ENCODE data around the gene SF3B3. TPM values are rescaled to one million over a fixed set of nuclear protein-coding genes. Genes with fewer than 3 reads are reported as not detected.
A peak's percentile ranks its signal among the peaks of the same experiment; 100 is the strongest.

The SF3B3 gene
- total RNA-seq, 1 donor from 2014 or later = 182 TPM

DNA sequence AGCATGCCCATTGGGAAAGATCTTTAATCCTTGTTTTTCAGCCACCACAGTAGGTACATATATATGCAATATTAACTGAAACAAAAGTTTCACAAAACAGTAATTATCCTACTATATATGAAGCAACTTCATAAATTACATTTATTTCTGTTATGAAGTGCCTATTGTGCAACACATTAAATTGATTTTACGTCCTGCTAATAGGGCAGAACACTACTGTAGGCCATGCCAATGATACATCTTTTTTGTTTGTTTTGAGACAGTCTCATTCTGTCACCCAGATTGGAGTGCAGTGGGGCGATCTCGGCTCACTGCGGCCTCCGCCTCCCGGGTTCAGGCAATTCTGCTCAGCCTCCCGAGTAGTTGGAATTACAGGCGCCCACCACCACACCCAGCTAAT, 29.1 kb downstream of the SF3B3 start:
- Mint-ChIP-seq H3K27me3 (ENCODE audit: low read depth) (no peaks in the 10 kb centered on the region), H3K4me1 (ENCODE audit: low read depth) (peaks cover 40% of the 10 kb centered on the region), H3K36me3 (ENCODE audit: low read depth) (peaks cover 64% of the 10 kb centered on the region), H3K27ac (ENCODE audit: unreplicated experiment) (no peak overlapping the region), H3K4me3 (ENCODE audit: unreplicated experiment) (no peak overlapping the region), H3K9me3 (ENCODE audit: low read depth) (no peaks in the 10 kb centered on the region)
- no peak for DNase-seq (ENCODE audit: low spot score)
- TF ChIP-seq, protein P1, sequence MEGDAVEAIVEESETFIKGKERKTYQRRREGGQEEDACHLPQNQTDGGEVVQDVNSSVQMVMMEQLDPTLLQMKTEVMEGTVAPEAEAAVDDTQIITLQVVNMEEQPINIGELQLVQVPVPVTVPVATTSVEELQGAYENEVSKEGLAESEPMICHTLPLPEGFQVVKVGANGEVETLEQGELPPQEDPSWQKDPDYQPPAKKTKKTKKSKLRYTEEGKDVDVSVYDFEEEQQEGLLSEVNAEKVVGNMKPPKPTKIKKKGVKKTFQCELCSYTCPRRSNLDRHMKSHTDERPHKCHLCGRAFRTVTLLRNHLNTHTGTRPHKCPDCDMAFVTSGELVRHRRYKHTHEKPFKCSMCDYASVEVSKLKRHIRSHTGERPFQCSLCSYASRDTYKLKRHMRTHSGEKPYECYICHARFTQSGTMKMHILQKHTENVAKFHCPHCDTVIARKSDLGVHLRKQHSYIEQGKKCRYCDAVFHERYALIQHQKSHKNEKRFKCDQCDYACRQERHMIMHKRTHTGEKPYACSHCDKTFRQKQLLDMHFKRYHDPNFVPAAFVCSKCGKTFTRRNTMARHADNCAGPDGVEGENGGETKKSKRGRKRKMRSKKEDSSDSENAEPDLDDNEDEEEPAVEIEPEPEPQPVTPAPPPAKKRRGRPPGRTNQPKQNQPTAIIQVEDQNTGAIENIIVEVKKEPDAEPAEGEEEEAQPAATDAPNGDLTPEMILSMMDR (IDR thresholded peaks at IDR 0.05) = no peak

DNA sequence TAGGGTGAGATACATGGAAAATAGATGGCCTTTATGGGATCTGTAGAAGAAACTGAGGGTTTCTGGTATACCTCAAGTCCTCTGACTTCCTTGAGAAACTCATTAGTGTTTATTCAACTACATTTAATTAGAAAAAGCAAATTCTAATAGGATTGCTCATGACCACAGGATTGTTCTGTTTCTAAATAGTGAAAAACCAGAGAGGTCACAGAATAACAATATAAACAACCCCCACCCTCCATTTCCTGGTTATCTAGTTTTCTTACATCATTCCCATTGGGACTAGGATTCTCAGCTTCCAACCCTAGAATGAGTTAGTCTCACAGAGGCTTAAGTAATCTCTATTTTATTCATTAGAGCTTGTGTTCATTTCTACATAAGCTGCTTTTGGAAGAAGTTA, 30.0 kb downstream of the SF3B3 start:
- H3K9me3 Mint-ChIP-seq (ENCODE audit: low read depth) = no peaks in the 10 kb centered on the region
- no peak for DNase-seq (ENCODE audit: low spot score)
- TF ChIP-seq, protein P1 (IDR thresholded peaks at IDR 0.05) = no peak
- H3K27me3 Mint-ChIP-seq (ENCODE audit: low read depth) = no peaks in the 10 kb centered on the region
- H3K4me3 Mint-ChIP-seq (ENCODE audit: unreplicated experiment) = no peak overlapping the region
- peaks cover 59% of the 10 kb centered on the region for H3K36me3 Mint-ChIP-seq (ENCODE audit: low read depth)
- H3K4me1 Mint-ChIP-seq (ENCODE audit: low read depth) = peaks cover 38% of the 10 kb centered on the region
- peak overlapping the region; percentile 82 for H3K27ac Mint-ChIP-seq (ENCODE audit: unreplicated experiment)

DNA sequence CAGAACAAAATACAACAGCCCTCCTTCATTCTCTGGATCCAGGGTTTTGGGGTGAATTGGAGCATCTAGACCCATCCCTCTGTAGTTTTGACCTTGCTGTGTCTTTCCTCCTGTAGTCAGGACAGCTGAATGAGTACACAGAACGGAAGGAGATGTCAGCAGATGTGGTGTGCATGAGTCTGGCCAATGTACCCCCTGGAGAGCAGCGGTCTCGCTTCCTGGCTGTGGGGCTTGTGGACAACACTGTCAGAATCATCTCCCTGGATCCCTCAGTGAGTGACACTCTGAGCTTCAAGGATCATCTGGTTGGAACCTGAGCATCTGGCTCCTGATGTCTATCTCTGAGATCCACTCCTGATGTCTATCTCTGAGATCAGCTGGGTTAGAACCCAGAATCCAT, 32.4 kb downstream of the SF3B3 start:
- TF ChIP-seq, protein P1 (IDR thresholded peaks at IDR 0.05) = no peak
- no peak overlapping the region for H3K27ac Mint-ChIP-seq (ENCODE audit: unreplicated experiment)
- DNase-seq (ENCODE audit: low spot score) = no peak
- peaks cover 52% of the 10 kb centered on the region for H3K36me3 Mint-ChIP-seq (ENCODE audit: low read depth)
- H3K9me3 Mint-ChIP-seq (ENCODE audit: low read depth) = no peaks in the 10 kb centered on the region
- H3K4me3 Mint-ChIP-seq (ENCODE audit: unreplicated experiment) = no peak overlapping the region
- peaks cover 30% of the 10 kb centered on the region for H3K4me1 Mint-ChIP-seq (ENCODE audit: low read depth)
- no peaks in the 10 kb centered on the region for H3K27me3 Mint-ChIP-seq (ENCODE audit: low read depth)

DNA sequence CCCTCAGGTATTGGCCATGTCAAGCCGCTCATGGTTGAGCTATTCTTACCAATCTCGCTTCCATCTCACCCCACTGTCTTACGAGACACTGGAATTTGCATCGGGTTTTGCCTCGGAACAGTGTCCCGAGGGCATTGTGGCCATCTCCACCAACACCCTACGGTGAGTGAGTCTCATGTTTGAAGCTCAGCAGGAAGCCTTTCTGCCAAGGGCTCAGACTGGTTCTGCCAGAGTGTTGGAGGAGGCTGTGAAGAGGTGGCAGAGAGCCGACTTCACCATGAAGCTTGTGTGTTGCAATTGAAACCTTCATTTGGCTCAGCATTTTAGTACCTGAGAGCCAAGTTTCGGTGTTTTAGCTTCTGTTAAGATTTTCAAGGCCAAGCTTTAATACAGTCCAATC, 38.0 kb downstream of the SF3B3 start:
- Mint-ChIP-seq H3K4me3 (ENCODE audit: unreplicated experiment) (no peak overlapping the region), H3K4me1 (ENCODE audit: low read depth) (no peaks in the 10 kb centered on the region), H3K27me3 (ENCODE audit: low read depth) (no peaks in the 10 kb centered on the region), H3K36me3 (ENCODE audit: low read depth) (peaks cover 57% of the 10 kb centered on the region), H3K9me3 (ENCODE audit: low read depth) (no peaks in the 10 kb centered on the region), H3K27ac (ENCODE audit: unreplicated experiment) (peak overlapping the region; percentile 73)
- TF ChIP-seq, protein P1 (IDR thresholded peaks at IDR 0.05) = no peak
- DNase-seq (ENCODE audit: low spot score) = no peak

DNA sequence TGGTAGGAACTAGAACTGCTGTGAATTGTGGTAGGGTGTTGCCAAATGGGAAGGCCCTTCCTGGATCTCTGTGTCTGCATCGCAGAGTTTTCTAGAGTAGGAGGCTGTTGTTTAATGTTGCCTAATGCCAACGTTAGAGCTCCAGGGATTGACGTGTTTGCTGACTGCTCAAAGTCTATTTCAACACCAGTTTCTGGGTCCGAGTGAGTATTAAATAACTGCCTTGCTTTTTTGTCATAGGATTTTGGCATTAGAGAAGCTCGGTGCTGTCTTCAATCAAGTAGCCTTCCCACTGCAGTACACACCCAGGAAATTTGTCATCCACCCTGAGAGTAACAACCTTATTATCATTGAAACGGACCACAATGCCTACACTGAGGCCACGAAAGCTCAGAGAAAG, 40.0 kb downstream of the SF3B3 start:
- Mint-ChIP-seq H3K4me3 (ENCODE audit: unreplicated experiment) (no peak overlapping the region), H3K4me1 (ENCODE audit: low read depth) (peaks cover 6% of the 10 kb centered on the region), H3K36me3 (ENCODE audit: low read depth) (peaks cover 54% of the 10 kb centered on the region), H3K27me3 (ENCODE audit: low read depth) (no peaks in the 10 kb centered on the region), H3K27ac (ENCODE audit: unreplicated experiment) (no peak overlapping the region), H3K9me3 (ENCODE audit: low read depth) (no peaks in the 10 kb centered on the region)
- DNase-seq (ENCODE audit: low spot score) = no peak
- TF ChIP-seq, protein P1 (IDR thresholded peaks at IDR 0.05) = no peak
